Stimulated activated CD4-positive, alpha-beta T cell treated with anti-CD3 and anti-CD28 coated beads, TNF-alpha, amount 100 ng/mL, for 1 hour (primary cell): ENCODE results near the gene IDH3A.

Experiments used
- DNase-seq, 3 donors: peaks; one replicate each; pipeline ENCODE4 v3.0.0-alpha.2; 2020; ENCODE audit warnings: low read depth in 3 of 3, low spot score in 1 of 3

The IDH3A gene

DNA sequence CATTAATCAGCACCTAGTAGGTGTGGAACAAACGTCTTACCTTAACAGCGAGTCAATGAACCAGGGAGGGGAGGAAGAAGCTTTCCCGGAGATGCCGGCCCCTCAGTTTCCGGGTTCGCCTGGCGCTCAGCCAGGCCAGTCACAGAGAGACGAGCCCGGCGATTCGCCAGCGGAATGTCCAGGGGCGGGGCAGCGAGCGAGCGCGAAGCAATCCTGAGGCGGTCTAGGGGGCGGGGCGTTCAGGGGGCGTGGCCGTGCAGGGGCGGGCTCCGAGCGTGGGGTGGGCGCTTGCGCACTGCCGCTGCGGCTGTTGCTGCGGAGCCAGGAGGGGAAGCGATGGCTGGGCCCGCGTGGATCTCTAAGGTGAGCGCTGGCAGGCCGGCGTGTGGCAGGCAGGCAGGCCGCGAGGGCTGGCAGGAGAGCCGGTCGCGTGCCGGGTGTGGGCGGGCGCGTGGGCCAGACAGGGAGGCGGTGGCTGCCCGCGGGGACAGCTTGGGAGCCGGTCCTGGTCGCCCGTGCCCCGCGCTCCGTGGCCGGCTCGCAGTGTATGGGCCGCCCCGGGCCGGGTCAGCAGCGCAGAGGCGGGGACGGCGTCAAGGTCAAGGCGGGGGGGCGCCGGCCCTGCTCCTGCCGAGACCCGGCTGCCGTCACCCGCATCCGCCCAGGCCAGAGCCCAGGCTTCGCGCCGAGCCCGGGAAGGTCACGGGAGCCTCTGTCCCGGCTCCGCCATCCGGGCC lies at the start of gene IDH3A:
IDH3A (plus strand) TSS at position 295 of the 737 bp plus-strand sequence; CDS start at position 337, 42 bp downstream.
- peak; percentile 99 to 100 (median 100) for DNase-seq

DNA sequence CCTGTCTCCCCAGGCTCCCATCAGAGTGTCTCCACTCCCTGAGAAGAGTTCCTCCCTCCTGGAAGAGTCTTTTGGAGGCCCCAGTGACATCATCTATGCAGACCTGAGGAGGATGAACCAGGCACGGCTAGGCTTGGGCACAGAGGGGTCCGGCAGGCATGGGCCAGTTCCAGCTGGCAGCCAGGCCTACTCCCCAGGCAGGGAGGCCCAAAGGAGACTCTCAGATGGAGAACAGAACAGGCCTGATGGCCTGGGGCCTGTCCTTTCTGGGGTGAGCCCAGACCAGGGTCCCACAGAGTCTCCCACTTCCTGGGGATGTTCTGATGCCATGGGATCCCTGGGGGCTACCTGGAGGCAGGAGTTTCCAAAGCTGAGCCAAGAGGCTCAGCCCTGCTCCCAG lies 48.3 kb upstream of the IDH3A start:
- no peak for DNase-seq

DNA sequence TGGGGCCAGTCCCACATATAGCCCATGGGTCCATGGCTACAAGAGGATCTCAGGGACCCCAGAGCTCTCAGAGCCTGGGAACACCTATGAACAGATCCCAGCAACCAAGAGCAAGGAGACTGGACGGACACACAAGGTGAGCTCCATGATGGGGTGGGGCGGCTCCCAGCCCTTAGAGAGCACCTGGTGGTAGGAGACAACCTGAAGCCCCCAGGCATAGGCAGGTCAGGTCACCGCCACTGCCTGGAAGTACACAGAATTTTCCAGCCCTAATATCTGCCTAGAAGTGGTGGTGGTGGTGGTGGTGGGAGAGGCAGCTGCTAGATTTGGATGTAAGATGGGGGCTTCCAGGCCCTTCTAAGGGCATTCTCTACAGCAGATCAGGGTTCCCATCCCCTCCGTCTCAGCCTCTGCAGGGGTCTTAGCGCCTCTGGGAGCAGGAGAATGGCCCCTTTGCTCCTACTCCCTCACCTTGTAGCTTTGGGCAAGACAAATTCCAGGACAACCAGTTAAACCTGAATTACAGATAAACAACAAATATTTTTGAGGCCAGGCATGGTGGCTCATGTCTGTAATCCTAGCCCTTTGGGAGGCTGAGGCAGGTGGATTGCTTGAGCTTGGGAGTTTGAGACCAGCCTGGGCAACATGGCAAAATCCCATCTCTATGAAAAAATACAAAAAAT lies 47.6 kb upstream of the IDH3A start:
- DNase-seq, result no peak

DNA sequence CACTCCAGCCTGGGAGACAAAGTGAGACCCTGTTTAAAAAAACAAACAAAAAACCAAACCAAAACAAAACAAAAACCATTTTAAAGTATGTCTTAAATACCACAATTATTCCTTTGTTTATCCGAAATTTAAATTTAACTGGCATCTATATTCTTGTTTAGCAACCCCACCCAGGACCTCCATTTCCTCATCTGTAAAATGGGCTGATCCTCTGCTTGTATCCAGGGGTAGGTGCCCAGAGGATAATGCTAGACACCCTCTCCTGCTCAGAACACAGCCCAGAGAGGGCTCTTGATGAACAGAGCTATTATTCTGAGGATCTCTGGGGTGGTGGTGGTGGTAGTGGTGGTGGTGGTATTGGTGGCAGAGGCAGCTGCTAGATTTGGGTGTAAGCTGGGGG lies 47.0 kb upstream of the IDH3A start:
- no peak for DNase-seq

DNA sequence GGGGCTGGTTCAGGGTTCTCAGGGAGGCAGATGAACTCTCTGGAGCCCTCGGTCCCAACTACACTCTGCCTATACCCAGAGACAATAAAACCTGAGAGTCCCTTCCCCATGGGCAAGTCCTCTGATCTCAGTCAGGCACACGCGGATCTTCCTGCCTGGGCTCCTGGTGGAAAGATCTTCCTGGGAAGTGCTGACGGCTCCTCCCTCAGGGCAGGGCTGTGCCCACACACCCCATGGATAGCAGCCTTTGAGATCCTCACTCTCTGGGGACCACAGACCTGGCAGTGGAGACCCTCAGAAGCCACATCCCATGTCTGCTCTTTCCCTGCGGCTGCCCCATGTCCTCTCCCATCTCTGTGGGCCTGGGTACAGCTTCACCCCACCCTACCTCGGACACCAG lies 46.4 kb upstream of the IDH3A start:
- DNase-seq, result no peak

- DNase-seq, result peak in 2 of 3 donors; percentile 13 to 15
Measured at GRCh38 chr15:78103406-78104118, 45.6 kb upstream of the IDH3A start.

- no peak for DNase-seq
Measured at GRCh38 chr15:78104119-78104479, 45.1 kb upstream of the IDH3A start.

GRCh38 chr15:78104566-78105475 lies 44.3 kb upstream of the IDH3A start:
- DNase-seq, result no peak

DNA sequence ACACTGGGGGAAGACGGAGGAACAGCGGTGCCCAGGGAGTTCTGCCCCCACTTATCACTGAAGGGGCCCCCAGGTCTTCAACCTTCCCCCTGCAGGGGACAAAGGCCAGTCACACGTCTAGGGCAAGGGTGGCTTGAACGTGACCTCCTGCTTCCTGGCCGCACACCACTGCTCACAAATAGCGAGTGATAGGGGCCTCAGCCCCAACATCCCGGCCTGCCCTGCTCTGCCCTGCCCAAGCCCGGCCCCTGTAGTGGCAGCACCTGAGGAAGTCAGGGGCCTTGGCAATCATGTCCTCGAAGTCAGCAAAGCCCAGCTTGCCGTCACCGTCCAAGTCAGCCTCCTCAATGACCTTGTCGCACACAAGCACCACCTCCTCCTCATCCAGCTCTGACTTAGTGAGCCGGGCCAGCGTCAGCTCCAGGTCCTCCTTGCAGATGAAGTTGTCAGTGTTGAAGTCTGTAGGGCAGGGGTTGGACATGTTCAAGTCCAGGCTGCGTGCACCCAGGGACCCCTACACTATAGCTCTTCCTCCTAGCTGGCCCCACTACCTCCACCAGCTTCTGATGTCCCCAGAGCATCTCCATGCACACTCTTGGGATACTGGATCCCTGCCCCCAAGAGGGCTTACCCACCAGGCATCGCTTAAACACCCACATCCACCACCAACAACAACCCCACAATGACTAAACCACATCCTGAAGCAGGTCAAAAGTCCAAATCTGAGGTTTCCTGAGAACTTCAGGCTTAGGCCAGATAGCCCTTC lies 43.5 kb upstream of the IDH3A start:
- DNase-seq, result no peak

DNA sequence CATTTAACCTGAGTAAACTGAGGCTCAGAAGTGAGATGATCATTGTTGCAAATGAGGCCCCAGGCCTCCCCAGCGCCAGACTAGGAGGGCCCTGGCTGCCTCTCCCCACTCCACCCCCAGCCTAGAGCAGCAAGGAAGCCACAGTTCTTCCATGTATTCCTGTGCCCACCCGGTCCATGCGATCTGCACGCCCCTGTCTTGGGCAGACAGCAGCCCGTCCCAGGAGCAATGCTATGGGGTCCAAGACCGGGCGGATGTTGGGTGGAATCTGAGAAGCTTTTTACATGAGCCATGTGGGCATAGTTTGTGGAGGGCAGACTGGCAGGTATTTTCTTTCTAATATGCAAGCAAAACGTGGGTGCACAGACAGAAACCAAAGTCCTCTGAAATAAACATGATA lies 41.7 kb upstream of the IDH3A start:
- no peak for DNase-seq

DNA sequence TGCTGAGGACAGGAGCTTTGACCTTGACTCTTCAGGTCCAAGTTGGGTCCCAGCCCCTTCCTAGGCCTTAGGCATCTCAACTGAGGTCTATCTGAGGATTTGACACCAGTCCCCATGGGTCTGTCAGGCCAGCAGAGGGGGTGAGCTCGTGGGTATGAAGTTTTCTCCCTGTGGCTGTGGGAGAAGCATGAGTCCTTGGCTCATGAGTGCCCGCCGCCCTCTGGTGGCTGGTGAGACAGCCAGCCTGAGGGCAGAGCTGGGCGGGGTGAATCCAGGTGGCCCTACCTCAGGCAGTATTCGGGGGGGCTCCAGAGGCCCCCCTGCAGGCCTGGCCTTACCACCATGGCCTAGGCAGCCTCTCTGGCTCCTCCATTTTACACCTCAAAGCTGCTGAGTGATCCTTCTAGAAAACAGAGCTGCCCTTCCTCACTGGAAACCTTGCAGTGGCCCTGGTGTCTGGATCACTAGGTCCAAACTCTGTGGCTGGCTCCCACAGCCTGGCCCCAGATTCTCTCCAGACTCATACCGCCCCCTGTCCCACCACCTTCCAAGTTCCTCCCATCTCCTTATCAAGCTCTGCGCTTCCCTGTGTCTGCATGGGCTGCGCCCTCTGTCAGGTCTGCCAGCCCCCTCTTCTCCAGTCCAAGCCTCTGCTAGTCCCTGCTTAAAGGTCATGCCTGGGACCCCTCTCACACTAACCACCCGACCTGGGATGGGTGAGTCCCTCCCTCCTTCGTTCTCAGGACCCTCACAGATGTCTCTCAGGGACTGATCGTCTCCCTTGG lies 40.7 kb upstream of the IDH3A start:
- peak; percentile 64 to 69 (median 64) for DNase-seq

- no peak for DNase-seq
Measured at GRCh38 chr15:78109156-78109555, 40.0 kb upstream of the IDH3A start.

GRCh38 chr15:78110096-78110495 lies 39.1 kb upstream of the IDH3A start:
- DNase-seq, result no peak

- DNase-seq, result no peak
Measured at GRCh38 chr15:78110916-78111475, 38.2 kb upstream of the IDH3A start.

GRCh38 chr15:78111788-78112187 lies 37.4 kb upstream of the IDH3A start:
- DNase-seq, result no peak

- DNase-seq, result no peak
Measured at GRCh38 chr15:78112551-78112950, 36.6 kb upstream of the IDH3A start.

GRCh38 chr15:78120523-78120922 lies 28.6 kb upstream of the IDH3A start:
- DNase-seq, result no peak

GRCh38 chr15:78125267-78125666 lies 23.9 kb upstream of the IDH3A start:
- DNase-seq, result no peak

DNA sequence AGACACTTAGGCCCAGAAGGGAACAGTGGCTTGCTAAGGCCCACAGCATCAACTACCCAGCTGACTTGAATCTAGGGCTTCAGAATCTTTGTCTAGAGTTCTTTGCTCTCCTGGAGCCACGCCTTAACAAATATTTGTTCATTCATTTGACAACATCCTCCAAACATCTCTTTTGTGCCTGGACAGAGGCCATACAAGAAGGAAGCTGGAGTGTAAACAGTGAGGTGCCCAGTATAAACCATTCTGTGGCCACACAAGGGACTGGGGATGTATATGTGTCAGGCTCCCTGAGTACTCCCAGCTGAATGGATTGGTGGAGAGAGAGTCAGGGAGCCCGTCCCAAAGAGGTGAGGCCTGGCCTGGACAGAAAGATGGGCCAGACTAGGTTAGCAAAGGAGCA lies 21.3 kb upstream of the IDH3A start:
- no peak for DNase-seq
